ENCODE results near the gene TMEM123.

GRCh38 chr11:102487214-102487613 lies 34.6 kb upstream of the TMEM123 start:
- TF ChIP-seq CTCF (conservative IDR thresholded peaks at IDR 0.05; ENCODE audit: low read length), result no peak
- no peak for TF ChIP-seq EZH2phosphoT487 (IDR thresholded peaks at IDR 0.05; ENCODE audit: borderline replicate concordance)

Measured in Loucy (cell line).